Suppressor macrophage (primary cell): ENCODE measurements around the gene BTBD10.

ENCODE experiments used
- DNase-seq, 4 experiments: peaks; one replicate each; pipeline ENCODE4 v3.0.0-alpha.2; 2020 to 2022
- total RNA-seq, 17 experiments: gene quantifications; one replicate each; lab custom pipeline; 2026; ENCODE audit warnings: mixed read lengths in 6 of 17, inconsistent platforms in 3 of 17; lab: John Stamatoyannopoulos, UW

The BTBD10 gene
- 20.1 to 49.7 (median 32.6) reads per million in 17 experiments for total RNA-seq

GRCh38 chr11:13462901-13463778 is at the start of gene BTBD10:
TSS of gene BTBD10 (minus strand) at chr11:13463222. CDS start at chr11:13445124, 18,098 bp downstream.
- DNase-seq = peak; percentile 97 to 99 (median 98)

GRCh38 chr11:13503393-13503792 is 40.4 kb upstream of the BTBD10 start:
- no peak for DNase-seq

- DNase-seq = no peak
Measured at GRCh38 chr11:13502492-13502891, 39.5 kb upstream of the BTBD10 start.

- DNase-seq = no peak
Measured at GRCh38 chr11:13495929-13496328, 32.9 kb upstream of the BTBD10 start, which contains the start of gene PTH. TSS of gene PTH (minus strand) at chr11:13495997. CDS start at chr11:13492855, 3,142 bp downstream.

- DNase-seq = no peak
Measured at GRCh38 chr11:13494051-13494450, 31.0 kb upstream of the BTBD10 start.

GRCh38 chr11:13487661-13488030 is 24.6 kb upstream of the BTBD10 start:
- DNase-seq = peak in 3 of 4 experiments; percentile 10 to 26 (median 18)

- DNase-seq = peak; percentile 55 to 85 (median 61)
Measured at GRCh38 chr11:13486926-13487660, 24.1 kb upstream of the BTBD10 start.

GRCh38 chr11:13480198-13480597 is 17.2 kb upstream of the BTBD10 start:
- no peak for DNase-seq

- no peak for DNase-seq
Measured at GRCh38 chr11:13479688-13480087, 16.7 kb upstream of the BTBD10 start.

- no peak for DNase-seq
Measured at GRCh38 chr11:13475091-13475490, 12.1 kb upstream of the BTBD10 start.

GRCh38 chr11:13473013-13473722 is 10.1 kb upstream of the BTBD10 start:
- DNase-seq = no peak

- no peak for DNase-seq
Measured at GRCh38 chr11:13468750-13469149, 5.7 kb upstream of the BTBD10 start.

GRCh38 chr11:13465909-13466371 is 2.9 kb upstream of the BTBD10 start:
- DNase-seq = peak; percentile 27 to 58 (median 41)

- DNase-seq = peak; percentile 8 to 54 (median 28)
Measured at GRCh38 chr11:13463779-13464290, 813 bp upstream of the BTBD10 start.

GRCh38 chr11:13462311-13462900 is 616 bp downstream of the BTBD10 start:
- DNase-seq = peak; percentile 44 to 72 (median 63)

GRCh38 chr11:13461291-13461690 is 1.7 kb downstream of the BTBD10 start:
- DNase-seq = no peak

- DNase-seq = no peak
Measured at GRCh38 chr11:13450832-13451397, 12.1 kb downstream of the BTBD10 start.

- no peak for DNase-seq
Measured at GRCh38 chr11:13449522-13449921, 13.5 kb downstream of the BTBD10 start.

GRCh38 chr11:13448876-13449275 is 14.1 kb downstream of the BTBD10 start:
- peak; percentile 27 to 70 (median 44) for DNase-seq

- DNase-seq = no peak
Measured at GRCh38 chr11:13446444-13446843, 16.6 kb downstream of the BTBD10 start.

- DNase-seq = no peak
Measured at GRCh38 chr11:13445588-13445987, 17.4 kb downstream of the BTBD10 start.
